ENCODE data around the gene ZFAND3. TPM values are rescaled to one million over a fixed set of nuclear protein-coding genes. Genes with fewer than 3 reads are reported as not detected.

The ZFAND3 gene
- total and polyA plus RNA-seq, 2 of the 4 experiments (the other 2 are of a cell fraction) = 10.9 to 26.7 TPM

DNA sequence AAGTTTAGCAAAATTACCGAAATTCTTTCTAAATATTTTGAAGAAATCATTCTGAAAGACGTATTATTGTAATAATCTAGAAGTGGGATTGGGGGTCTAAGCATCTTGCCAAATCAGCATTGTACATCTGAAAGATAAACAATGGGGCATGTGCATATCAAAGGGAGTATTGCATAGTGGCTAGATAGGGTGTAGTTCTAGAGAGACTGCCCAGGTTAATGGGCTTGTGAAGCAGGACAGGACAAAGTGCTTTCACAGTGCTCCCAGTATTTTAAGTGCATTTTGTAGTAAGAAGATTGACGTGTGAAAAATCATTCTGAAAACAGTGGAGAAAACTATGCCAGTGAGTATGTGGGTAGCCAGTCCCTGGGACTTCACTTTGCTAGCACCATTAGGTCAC is 236.8 kb downstream of the ZFAND3 start:
- no peak overlapping the region for H2BK120ac ChIP-seq (ENCODE audit: low read depth, low read length)
- dilution Hi-C loops (cut with HindIII; ENCODE audit: low sequenced_read_pairs, unreplicated experiment) (no loop called here), in situ Hi-C loops (cut with MboI; ENCODE audit: low sequenced_read_pairs) (no loop called here), intact Hi-C loops (cut with micrococcal nuclease) (no loop called here)
- H3K27ac ChIP-seq (ENCODE audit: insufficient read depth, low read length) = no peak overlapping the region
- H3K27me3 ChIP-seq (ENCODE audit: control insufficient read depth, insufficient read depth, low read length) = no peaks in the 10 kb centered on the region
- no peaks in the 10 kb centered on the region for H3K9me3 ChIP-seq (ENCODE audit: control insufficient read depth, insufficient read depth, low read length)
- peaks cover 4% of the 10 kb centered on the region; the same call in 1 of the 2 replicates for H3K4me1 ChIP-seq (ENCODE audit: control insufficient read depth, insufficient read depth, low read length)
- no peak overlapping the region for H2BK15ac ChIP-seq (ENCODE audit: low read depth, low read length)
- no peak for ATAC-seq (ENCODE audit: low read depth)
- 90% methylated on average over 2 of the region's 3 CpGs; no CpG with 5 or more reads in 1 of the 2 experiments for WGBS, 2 experiments (ENCODE audit: extremely low coverage in 2 of 2, insufficient read length in 1 of 2)
- no peak overlapping the region for H3K23ac ChIP-seq (ENCODE audit: low read depth, low read length)
- no peak for TF ChIP-seq MXI1 (IDR thresholded peaks at IDR 0.05; ENCODE audit: borderline replicate concordance, low read depth, low read length)
- TF ChIP-seq MAZ (IDR thresholded peaks at IDR 0.05; ENCODE audit: borderline replicate concordance, low read depth, low read length) = no peak
- no peak for TF ChIP-seq FOS (IDR thresholded peaks at IDR 0.05; ENCODE audit: low read depth, low read length)
- TF ChIP-seq, protein P1, sequence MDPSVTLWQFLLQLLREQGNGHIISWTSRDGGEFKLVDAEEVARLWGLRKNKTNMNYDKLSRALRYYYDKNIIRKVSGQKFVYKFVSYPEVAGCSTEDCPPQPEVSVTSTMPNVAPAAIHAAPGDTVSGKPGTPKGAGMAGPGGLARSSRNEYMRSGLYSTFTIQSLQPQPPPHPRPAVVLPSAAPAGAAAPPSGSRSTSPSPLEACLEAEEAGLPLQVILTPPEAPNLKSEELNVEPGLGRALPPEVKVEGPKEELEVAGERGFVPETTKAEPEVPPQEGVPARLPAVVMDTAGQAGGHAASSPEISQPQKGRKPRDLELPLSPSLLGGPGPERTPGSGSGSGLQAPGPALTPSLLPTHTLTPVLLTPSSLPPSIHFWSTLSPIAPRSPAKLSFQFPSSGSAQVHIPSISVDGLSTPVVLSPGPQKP (IDR thresholded peaks at IDR 0.05; ENCODE audit: borderline replicate concordance, low read depth, low read length) = no peak
- no peak for TF ChIP-seq CEBPB (IDR thresholded peaks at IDR 0.05; ENCODE audit: low read depth, low read length)
- TF ChIP-seq MAFK (IDR thresholded peaks at IDR 0.05; ENCODE audit: low read depth, low read length) = no peak
- TF ChIP-seq NFE2L2 (IDR thresholded peaks at IDR 0.05; ENCODE audit: low read depth, low read length) = no peak
- no peak for TF ChIP-seq RCOR1 (IDR thresholded peaks at IDR 0.05; ENCODE audit: insufficient replicate concordance, low read length)
- no peak for TF ChIP-seq POLR2A (IDR thresholded peaks at IDR 0.05; ENCODE audit: low read depth, low read length)
- TF ChIP-seq BHLHE40 (IDR thresholded peaks at IDR 0.05; ENCODE audit: low read depth, low read length) = no peak
- no peak for TF ChIP-seq CHD1 (IDR thresholded peaks at IDR 0.05; ENCODE audit: low read depth, low read length)
- TF ChIP-seq, protein P2, sequence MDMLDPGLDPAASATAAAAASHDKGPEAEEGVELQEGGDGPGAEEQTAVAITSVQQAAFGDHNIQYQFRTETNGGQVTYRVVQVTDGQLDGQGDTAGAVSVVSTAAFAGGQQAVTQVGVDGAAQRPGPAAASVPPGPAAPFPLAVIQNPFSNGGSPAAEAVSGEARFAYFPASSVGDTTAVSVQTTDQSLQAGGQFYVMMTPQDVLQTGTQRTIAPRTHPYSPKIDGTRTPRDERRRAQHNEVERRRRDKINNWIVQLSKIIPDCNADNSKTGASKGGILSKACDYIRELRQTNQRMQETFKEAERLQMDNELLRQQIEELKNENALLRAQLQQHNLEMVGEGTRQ (IDR thresholded peaks at IDR 0.05; ENCODE audit: low read depth, low read length) = no peak
- TF ChIP-seq RFX5 (IDR thresholded peaks at IDR 0.05; ENCODE audit: low read depth, low read length) = no peak
- TF ChIP-seq, protein P3, sequence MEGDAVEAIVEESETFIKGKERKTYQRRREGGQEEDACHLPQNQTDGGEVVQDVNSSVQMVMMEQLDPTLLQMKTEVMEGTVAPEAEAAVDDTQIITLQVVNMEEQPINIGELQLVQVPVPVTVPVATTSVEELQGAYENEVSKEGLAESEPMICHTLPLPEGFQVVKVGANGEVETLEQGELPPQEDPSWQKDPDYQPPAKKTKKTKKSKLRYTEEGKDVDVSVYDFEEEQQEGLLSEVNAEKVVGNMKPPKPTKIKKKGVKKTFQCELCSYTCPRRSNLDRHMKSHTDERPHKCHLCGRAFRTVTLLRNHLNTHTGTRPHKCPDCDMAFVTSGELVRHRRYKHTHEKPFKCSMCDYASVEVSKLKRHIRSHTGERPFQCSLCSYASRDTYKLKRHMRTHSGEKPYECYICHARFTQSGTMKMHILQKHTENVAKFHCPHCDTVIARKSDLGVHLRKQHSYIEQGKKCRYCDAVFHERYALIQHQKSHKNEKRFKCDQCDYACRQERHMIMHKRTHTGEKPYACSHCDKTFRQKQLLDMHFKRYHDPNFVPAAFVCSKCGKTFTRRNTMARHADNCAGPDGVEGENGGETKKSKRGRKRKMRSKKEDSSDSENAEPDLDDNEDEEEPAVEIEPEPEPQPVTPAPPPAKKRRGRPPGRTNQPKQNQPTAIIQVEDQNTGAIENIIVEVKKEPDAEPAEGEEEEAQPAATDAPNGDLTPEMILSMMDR (conservative IDR thresholded peaks at IDR 0.05; ENCODE audit: low read depth, low read length) = no peak
- TF ChIP-seq RAD21 (IDR thresholded peaks at IDR 0.05; ENCODE audit: low read length) = no peak
- TF ChIP-seq SMC3 (IDR thresholded peaks at IDR 0.05; ENCODE audit: low read depth, low read length) = no peak
- no peak overlapping the region for H3K9ac ChIP-seq (ENCODE audit: low read depth, low read length)
- H3K56ac ChIP-seq (ENCODE audit: extremely low read depth, insufficient read depth, low read length) = no peak overlapping the region
- no peak overlapping the region for H3K14ac ChIP-seq (replicated peaks; ENCODE audit: low read depth, low read length)
- no peak overlapping the region for H2AK5ac ChIP-seq (ENCODE audit: low read depth, low read length)
- DNase-seq = no peak
- no peak overlapping the region for H3K4me2 ChIP-seq (ENCODE audit: low read depth, low read length)
- H4K8ac ChIP-seq (ENCODE audit: low read depth in 2 of 2, low read length in 2 of 2) = no peak overlapping the region
- no peak overlapping the region for H3K18ac ChIP-seq (ENCODE audit: low read depth, low read length)
- no TSS peak for BruUV-seq (replicated peaks)
- H3K79me1 ChIP-seq (ENCODE audit: low read depth in 1 of 2, low read length in 2 of 2) = peaks cover 23 to 64% of the 10 kb centered on the region in 2 experiments
- no peak overlapping the region for H4K5ac ChIP-seq (ENCODE audit: low read depth, low read length)
- H3K9me1 ChIP-seq (ENCODE audit: insufficient read depth, low read length) = peaks cover 18% of the 10 kb centered on the region; the same call in 1 of the 2 replicates
- H3K36me3 ChIP-seq (ENCODE audit: control insufficient read depth, insufficient read depth, low read length) = no peaks in the 10 kb centered on the region
- no peak overlapping the region for H4K91ac ChIP-seq (ENCODE audit: insufficient read depth, low read depth, low read length)
- CTCF ChIA-PET = no interaction called here
- H2AFZ ChIP-seq (replicated peaks; ENCODE audit: low read length, poor library complexity) = no peak overlapping the region
- no peak overlapping the region for H2BK5ac ChIP-seq (ENCODE audit: low read depth, low read length, poor library complexity, severe bottlenecking)
- H2BK20ac ChIP-seq (ENCODE audit: low read depth, low read length) = no peak overlapping the region
- H3K4ac ChIP-seq (ENCODE audit: low read depth, low read length) = no peak overlapping the region
- POLR2A ChIA-PET (ENCODE audit: unreplicated experiment) = no interaction called here
- H3K4me3 ChIP-seq (ENCODE audit: insufficient read depth, low read depth, low read length) = no peak overlapping the region
- H4K20me1 ChIP-seq (ENCODE audit: insufficient read depth, low read length) = peaks cover 60% of the 10 kb centered on the region
- no peak overlapping the region for H2AK9ac ChIP-seq (replicated peaks; ENCODE audit: low read depth, low read length, poor library complexity)

Data from IMR-90 (cell line).